IMR-90 (cell line): ENCODE measurements around the gene TEDC1.

Experiments used
- BHLHE40 ChIP-seq: fragments of 150-350 bp; IDR thresholded peaks from 2 replicates; pipeline ENCODE4 v1.6.1; 2016; ENCODE audit warnings: mild to moderate bottlenecking, low read depth, low read length
- TF ChIP-seq, protein P1 (sequence below): conservative IDR thresholded peaks from 2 replicates; pipeline ENCODE4 v1.5.1; 2012; ENCODE audit warnings: mild to moderate bottlenecking, low read depth, low read length, improper control_type of control experiment

DNA sequence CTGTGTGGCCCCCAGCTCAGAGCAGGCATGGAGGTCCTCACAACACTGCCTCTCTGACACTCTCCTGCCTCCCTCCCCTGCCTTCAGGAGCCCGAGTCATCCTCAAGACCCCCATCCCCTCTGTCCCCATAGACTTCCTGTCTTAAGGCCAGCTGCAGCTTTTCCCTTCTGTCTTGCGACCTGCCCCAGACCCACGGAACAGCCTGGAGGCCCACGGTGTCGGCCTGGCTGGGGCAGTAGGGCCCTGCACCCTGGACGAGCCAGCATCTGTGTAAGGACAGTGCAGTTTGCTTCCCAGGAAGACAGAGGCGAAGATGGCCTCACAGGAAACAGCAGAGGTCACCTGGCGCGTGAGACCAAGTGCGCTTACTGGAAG, 9.7 kb downstream of the TEDC1 start:
- no peak for TF ChIP-seq BHLHE40
- TF ChIP-seq, protein P1, sequence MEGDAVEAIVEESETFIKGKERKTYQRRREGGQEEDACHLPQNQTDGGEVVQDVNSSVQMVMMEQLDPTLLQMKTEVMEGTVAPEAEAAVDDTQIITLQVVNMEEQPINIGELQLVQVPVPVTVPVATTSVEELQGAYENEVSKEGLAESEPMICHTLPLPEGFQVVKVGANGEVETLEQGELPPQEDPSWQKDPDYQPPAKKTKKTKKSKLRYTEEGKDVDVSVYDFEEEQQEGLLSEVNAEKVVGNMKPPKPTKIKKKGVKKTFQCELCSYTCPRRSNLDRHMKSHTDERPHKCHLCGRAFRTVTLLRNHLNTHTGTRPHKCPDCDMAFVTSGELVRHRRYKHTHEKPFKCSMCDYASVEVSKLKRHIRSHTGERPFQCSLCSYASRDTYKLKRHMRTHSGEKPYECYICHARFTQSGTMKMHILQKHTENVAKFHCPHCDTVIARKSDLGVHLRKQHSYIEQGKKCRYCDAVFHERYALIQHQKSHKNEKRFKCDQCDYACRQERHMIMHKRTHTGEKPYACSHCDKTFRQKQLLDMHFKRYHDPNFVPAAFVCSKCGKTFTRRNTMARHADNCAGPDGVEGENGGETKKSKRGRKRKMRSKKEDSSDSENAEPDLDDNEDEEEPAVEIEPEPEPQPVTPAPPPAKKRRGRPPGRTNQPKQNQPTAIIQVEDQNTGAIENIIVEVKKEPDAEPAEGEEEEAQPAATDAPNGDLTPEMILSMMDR = no peak
